ENCODE measurements around the gene MRPS15.
"Not testable (repeated sequence)": the region's sequence is repeated elsewhere in the genome, so short reads cannot be mapped to it uniquely, and the experiment has no call there.

Gene MRPS15

GRCh38 chr1:36482724-36483388, 18.7 kb upstream of the MRPS15 start, which contains the start of gene CSF3R:
TSS of gene CSF3R (minus strand) at chr1:36482913. CDS start at chr1:36479496, 3,417 bp downstream.
- DNase-seq = no peak

- DNase-seq = no peak
Measured at GRCh38 chr1:36481771-36482723, 17.9 kb upstream of the MRPS15 start.

GRCh38 chr1:36481091-36481490, 16.9 kb upstream of the MRPS15 start:
- DNase-seq = no peak

- DNase-seq = no peak
Measured at GRCh38 chr1:36480161-36480560, 16.0 kb upstream of the MRPS15 start.

- DNase-seq = no peak
Measured at GRCh38 chr1:36479505-36480051, 15.4 kb upstream of the MRPS15 start.

- not testable (repeated sequence) for DNase-seq
Measured at GRCh38 chr1:36477615-36478014, 13.4 kb upstream of the MRPS15 start.

GRCh38 chr1:36476945-36477344, 12.8 kb upstream of the MRPS15 start:
- no peak for DNase-seq

- DNase-seq = no peak
Measured at GRCh38 chr1:36475910-36476604, 11.9 kb upstream of the MRPS15 start.

- no peak for DNase-seq
Measured at GRCh38 chr1:36475341-36475740, 11.2 kb upstream of the MRPS15 start.

- DNase-seq = no peak
Measured at GRCh38 chr1:36472656-36473055, 8.5 kb upstream of the MRPS15 start.

GRCh38 chr1:36471830-36472641, 7.9 kb upstream of the MRPS15 start:
- DNase-seq = no peak

- DNase-seq = no peak
Measured at GRCh38 chr1:36469163-36469562, 5.0 kb upstream of the MRPS15 start.

GRCh38 chr1:36467700-36468455, 3.7 kb upstream of the MRPS15 start:
- no peak for DNase-seq

- DNase-seq = no peak
Measured at GRCh38 chr1:36467027-36467410, 2.8 kb upstream of the MRPS15 start.

GRCh38 chr1:36466370-36467026, 2.3 kb upstream of the MRPS15 start:
- no peak for DNase-seq

GRCh38 chr1:36465731-36466369, 1.7 kb upstream of the MRPS15 start:
- no peak for DNase-seq

- peak; percentile 54 for DNase-seq
Measured at GRCh38 chr1:36464605-36465393, 615 bp upstream of the MRPS15 start.

GRCh38 chr1:36463463-36463802, 751 bp downstream of the MRPS15 start:
- no peak for DNase-seq

- no peak for DNase-seq
Measured at GRCh38 chr1:36458910-36459309, 5.3 kb downstream of the MRPS15 start.

- DNase-seq = no peak
Measured at GRCh38 chr1:36457691-36458090, 6.5 kb downstream of the MRPS15 start.
